Esophagus muscularis mucosa (tissue), 4 donors: ENCODE data around the gene ACAT2.

Source experiments
- EP300 ChIP-seq: sonication (generic); formaldehyde crosslinking; IDR thresholded peaks from one replicate; pipeline ENCODE4 v1.6.1; 2017; ENCODE audit warnings: antibody characterized with exemption
- POLR2A ChIP-seq: fragments of 450-650 bp; IDR thresholded peaks from one replicate; pipeline ENCODE4 v1.6.1; 2017; ENCODE audit warnings: antibody characterized with exemption, moderate library complexity, mild to moderate bottlenecking, low read depth
- POLR2AphosphoS5 ChIP-seq, 2 donors: sonication (generic); formaldehyde crosslinking; IDR thresholded peaks; one replicate each; pipeline ENCODE4 v1.6.1; 2017; ENCODE audit warnings: antibody characterized with exemption in 2 of 2
- TF ChIP-seq, protein P1 (sequence below), 3 experiments: fragments of 200-600 bp in 2 of 3; fragments of 450-650 bp in 1 of 3; sonication (generic) in 2 of 3; IDR thresholded peaks; one replicate each; pipeline ENCODE4 v1.5.1; 2017 to 2019; ENCODE audit warnings: antibody characterized with exemption in 3 of 3, mild to moderate bottlenecking in 2 of 3, moderate library complexity in 1 of 3

- TF ChIP-seq, protein P1, sequence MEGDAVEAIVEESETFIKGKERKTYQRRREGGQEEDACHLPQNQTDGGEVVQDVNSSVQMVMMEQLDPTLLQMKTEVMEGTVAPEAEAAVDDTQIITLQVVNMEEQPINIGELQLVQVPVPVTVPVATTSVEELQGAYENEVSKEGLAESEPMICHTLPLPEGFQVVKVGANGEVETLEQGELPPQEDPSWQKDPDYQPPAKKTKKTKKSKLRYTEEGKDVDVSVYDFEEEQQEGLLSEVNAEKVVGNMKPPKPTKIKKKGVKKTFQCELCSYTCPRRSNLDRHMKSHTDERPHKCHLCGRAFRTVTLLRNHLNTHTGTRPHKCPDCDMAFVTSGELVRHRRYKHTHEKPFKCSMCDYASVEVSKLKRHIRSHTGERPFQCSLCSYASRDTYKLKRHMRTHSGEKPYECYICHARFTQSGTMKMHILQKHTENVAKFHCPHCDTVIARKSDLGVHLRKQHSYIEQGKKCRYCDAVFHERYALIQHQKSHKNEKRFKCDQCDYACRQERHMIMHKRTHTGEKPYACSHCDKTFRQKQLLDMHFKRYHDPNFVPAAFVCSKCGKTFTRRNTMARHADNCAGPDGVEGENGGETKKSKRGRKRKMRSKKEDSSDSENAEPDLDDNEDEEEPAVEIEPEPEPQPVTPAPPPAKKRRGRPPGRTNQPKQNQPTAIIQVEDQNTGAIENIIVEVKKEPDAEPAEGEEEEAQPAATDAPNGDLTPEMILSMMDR (IDR thresholded peaks at IDR 0.05): no peak
- no peak for TF ChIP-seq POLR2AphosphoS5 (IDR thresholded peaks at IDR 0.05)
- TF ChIP-seq POLR2A: no peak
- no peak for TF ChIP-seq EP300
Observed at GRCh38 chr6:159819932-159820640, 58.2 kb downstream of the ACAT2 start.
